Islet precursor cell (in vitro differentiated cells): ENCODE results near the gene CDCP2.
A peak's percentile ranks its signal among the peaks of the same experiment; 100 is the strongest.
"Not testable (repeated sequence)": the region's sequence is repeated elsewhere in the genome, so short reads cannot be mapped to it uniquely, and the experiment has no call there.

Experiments
- DNase-seq: peaks from one replicate; pipeline ENCODE4 v3.0.0-alpha.2; 2018

The CDCP2 gene

DNA sequence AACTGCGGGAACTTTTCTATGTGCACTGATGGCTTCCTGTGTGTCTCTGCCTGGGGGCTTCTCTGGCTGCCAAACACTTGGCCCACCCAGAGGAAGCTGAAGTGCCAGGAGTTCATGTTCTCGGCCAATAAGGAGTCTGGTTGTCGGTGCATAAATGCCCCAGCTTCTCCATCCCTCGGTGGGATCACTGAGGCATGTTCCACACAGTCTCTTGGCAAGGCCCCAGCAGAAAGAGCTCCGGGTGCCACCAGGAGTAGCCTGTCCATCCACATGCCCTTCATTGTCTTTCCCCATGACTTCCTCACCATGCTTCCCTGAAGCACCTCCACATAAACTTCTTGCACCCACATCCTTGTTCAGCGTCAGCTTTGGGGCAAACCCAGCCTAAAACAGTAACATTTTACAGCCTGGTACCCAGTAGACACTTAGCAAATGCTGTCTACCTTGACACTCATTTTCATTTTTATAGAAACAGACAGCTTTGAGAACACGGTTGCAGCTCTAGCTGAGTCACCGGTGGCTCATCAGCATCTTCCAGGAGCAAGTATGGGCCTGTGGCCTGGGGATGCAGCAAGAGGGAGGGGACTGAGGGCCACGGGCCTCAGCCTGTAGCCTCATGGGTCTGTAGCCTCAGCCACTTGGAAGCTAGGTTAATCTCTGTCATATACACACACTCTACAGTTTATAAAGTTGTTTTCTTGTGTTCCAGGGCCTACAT lies 14.8 kb upstream of the CDCP2 start:
- peak; percentile 67 for DNase-seq

GRCh38 chr1:54166357-54166756 lies 13.6 kb upstream of the CDCP2 start:
- DNase-seq = not testable (repeated sequence)

- DNase-seq = no peak
Measured at GRCh38 chr1:54165146-54165545, 12.3 kb upstream of the CDCP2 start.

GRCh38 chr1:54163573-54163972 lies 10.8 kb upstream of the CDCP2 start:
- no peak for DNase-seq

DNA sequence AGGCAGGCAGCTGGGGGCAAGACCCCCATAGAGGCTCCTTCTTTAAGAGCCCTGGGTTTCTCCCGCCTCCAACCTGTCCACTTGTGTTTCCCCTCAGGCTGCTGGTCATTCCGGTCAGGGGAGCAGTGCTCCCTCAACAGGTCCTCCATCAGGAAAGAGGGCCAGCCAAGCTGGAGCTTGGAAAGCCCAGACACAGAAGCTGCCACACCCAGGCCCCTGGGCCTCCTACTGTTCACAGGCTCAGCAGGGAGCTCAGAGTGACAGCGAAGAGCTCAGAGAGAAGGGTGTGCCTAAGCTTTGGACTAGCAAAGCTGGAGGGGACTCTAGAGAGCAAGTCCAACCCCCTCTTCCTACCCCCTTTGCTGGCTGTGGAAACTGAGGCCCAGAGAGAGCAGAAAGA lies 10.3 kb upstream of the CDCP2 start:
- DNase-seq = peak; percentile 56

DNA sequence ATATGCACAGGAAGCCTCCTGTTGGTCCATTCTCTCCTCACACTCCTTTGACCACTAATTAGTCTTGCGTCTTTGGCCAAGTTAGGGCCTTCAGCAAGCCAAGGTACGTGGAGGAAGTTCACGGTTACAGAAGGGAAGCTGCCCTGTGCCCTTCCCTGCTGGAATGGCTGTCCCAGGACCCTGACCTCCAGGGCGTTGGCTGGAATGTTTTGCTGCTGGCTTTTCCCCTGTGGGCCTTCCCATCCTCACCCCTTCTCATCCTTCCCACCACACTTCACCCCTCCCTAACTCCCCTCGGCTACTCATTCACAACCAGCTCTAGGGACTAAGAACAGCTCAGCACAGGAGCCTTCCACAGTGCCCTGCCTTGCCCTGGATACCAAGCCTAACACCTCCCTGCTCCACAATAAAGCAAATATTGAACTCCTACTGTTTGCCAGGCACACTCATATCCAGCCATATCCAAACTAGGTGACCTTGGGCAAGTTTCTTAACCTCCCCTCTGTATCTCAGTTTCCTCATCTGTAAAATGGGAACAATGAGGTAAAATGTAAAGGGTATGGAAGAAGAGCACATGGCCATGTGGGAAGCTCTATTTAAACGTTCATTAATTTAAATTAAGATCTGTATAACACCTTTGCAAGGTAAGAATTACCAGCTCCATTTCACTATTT lies 8.8 kb upstream of the CDCP2 start:
- DNase-seq = peak; percentile 40

- peak; percentile 62 for DNase-seq
Measured at GRCh38 chr1:54160351-54160750, 7.6 kb upstream of the CDCP2 start.

- DNase-seq = peak; percentile 52
Measured at GRCh38 chr1:54159733-54160316, 7.0 kb upstream of the CDCP2 start.

GRCh38 chr1:54158071-54158470 lies 5.3 kb upstream of the CDCP2 start:
- peak; percentile 40 for DNase-seq

GRCh38 chr1:54157401-54157800 lies 4.6 kb upstream of the CDCP2 start:
- DNase-seq = peak; percentile 27

DNA sequence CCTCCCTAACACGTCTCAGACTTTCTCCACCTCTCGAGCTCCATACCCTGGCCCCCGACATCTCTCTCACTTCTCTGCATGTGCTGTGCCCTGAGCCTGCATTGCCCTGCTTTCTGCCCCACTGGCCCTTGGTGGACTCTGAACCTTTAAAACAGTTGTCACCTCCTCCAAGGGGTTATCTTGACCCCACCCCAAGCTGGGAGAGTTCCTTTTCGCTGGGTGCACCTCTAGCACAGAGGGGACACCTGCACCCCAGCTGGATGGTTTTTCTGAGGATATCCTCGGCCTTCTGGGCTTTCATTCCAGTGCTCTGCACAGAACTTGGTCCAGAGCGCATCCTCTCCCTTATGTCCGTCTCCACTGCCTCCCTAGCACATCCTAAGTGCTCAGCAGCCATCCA lies 4.2 kb upstream of the CDCP2 start:
- peak; percentile 35 for DNase-seq

DNA sequence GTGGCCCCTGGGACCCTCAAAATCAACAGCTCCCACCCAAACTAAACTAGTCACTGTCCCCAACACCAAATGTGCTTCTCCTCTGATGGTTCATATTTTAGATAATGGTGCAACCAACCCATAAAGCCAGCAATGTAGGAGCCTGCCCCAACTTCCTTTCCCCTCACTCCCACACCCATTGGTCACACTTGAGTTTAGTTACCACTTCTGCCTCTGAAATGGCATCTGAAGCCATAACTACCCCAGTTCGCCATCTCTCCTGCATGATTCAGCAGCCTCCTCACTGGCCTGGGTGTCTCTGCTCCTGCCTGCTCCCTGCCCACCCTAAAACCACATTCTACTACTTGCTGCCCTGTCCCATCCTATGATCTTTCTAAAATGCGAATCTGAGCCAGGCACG lies 3.4 kb upstream of the CDCP2 start:
- DNase-seq = peak; percentile 32

GRCh38 chr1:54153535-54154439 lies 987 bp upstream of the CDCP2 start:
- DNase-seq = peak; percentile 78

DNA sequence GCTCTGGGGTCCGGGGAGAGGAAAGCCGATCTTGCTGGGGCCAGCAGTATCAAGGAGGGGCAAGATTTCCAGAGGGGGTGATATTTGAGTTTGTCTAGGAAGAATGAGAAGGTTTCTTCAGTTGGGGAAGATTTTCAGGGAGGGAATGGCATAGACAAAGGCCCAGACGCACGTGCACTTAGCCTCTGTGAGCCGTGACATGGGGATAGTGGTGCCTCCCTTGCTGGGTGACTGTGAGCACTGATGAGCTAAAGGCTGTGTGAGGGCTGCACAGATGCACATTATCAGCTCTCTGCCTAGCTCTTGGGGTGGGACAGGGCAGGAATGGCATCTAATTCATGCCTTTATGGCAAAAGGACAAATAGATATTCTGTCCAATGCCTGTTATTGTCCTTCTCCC lies 1.8 kb downstream of the CDCP2 start:
- peak; percentile 34 for DNase-seq

GRCh38 chr1:54149734-54150133 lies 3.1 kb downstream of the CDCP2 start:
- DNase-seq = no peak

DNA sequence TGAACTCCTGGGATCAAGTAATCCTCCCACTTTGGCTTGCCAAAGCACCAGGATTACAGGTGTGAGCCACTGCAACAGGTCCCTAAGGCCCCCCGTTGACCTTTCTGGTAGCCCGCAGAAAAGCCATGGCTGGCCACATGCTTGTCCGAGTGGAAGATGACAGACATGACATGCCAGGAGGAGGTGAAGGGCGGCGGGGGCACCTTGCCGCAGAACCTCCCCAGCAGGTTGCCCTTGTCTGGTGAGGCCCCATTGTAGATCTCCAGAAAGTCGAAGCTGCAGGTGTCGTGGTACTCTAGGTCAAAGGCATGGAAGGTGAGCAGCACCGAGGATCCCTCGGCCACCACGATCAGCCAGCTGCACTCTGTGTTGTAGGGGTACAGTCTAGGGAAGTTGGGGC lies 8.4 kb downstream of the CDCP2 start:
- peak; percentile 38 for DNase-seq

GRCh38 chr1:54142146-54142900 lies 10.5 kb downstream of the CDCP2 start:
- DNase-seq = peak; percentile 39

DNA sequence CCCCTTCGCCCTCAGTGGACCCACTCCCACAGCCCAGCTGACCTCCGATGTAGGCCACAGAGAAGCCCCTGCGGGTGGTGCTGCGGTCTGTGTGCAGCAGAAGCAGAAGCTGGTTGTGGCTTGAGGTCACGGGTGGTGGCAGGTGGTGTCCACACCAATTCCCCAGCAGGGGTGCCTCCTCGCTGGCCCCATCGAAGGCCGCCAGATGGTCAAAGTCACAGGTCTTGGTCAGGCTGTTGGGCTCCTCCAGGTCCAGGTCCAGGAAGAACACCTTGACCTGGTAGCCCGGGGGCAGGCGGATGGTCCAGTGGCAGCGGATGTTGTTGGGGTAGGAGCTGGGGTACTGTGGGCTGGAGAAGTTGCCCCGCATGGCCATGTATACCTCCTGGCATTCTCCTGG lies 13.1 kb downstream of the CDCP2 start:
- DNase-seq = peak; percentile 33

DNA sequence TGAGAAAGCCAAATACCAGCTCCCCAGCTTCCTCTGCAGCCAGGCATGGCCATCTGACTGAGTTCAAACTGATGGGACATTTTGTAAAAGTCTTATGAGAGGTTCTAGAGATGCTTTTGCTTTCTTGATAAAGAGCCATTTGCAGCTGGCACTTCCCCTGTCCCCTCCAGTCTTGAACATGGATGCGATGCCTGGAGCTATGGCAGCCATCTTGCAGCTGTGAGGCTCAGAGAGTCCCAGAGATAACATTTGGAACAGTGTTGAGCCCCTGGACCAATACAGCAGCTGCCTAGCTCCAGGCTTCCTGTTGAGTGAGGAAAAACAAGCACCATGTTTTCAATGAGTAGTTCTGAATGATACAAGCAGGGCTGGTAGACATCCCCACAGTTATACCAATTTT lies 13.8 kb downstream of the CDCP2 start:
- no peak for DNase-seq

DNA sequence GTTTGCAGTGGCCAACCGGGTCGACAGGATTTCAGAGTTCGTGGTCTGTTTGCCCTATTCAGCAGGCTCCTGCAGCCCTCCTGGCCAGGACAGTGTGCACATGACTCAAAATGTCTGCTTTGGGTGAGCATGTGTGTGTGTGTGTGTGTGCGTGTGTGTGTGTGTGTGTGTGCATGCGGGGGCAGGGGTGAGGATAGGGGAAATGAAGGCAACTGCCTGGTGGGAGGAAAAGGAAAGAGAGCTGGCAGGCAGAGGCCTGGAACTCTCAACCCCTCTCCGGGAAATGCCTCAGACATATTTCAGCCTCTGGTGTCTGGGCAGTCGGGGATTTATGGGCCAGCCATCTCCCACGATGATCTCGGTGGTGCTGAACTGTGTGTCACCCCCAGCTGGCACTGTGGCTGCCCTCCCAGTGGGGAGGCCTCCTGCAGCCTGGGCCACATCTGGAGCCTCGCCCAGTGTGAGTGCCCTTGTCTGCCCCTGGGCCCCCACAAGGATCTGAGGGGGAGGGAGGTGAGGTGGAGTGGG lies 15.2 kb downstream of the CDCP2 start:
- DNase-seq = peak; percentile 87

GRCh38 chr1:54136963-54137533 lies 15.8 kb downstream of the CDCP2 start:
- DNase-seq = no peak
